ENCODE results near the gene CDK6. TPM values are rescaled to one million over a fixed set of nuclear protein-coding genes. Genes with fewer than 3 reads are reported as not detected.
A peak's percentile ranks its signal among the peaks of the same experiment; 100 is the strongest.

Gene CDK6
- total and polyA plus RNA-seq, 10 of the 15 experiments (the other 5 are each of a cell fraction or from before 2014, with no cell fraction given), result 8.0 to 118 (median 45.8) TPM

GRCh38 chr7:92831716-92832533 is 4.4 kb downstream of the CDK6 start (continued):
- no peak for TF ChIP-seq NR2C2 (IDR thresholded peaks at IDR 0.05; ENCODE audit: borderline replicate concordance, control insufficient read depth, insufficient read length, low read depth)
- TF ChIP-seq CHD4 (IDR thresholded peaks at IDR 0.05), result no peak
- no peak for TF ChIP-seq PRDM15 (CRISPR knock-in tag; IDR thresholded peaks at IDR 0.05)
- no peak for TF ChIP-seq RFX5 (IDR thresholded peaks at IDR 0.05; ENCODE audit: low read depth, low read length)
- 0 out of 2 replicates have a peak, but pooled peaks have one; percentile 21 for TF ChIP-seq ATF2 (IDR thresholded peaks at IDR 0.05; ENCODE audit: low read length)
- no peak for TF ChIP-seq FOS (IDR thresholded peaks at IDR 0.05; ENCODE audit: borderline replicate concordance, extremely low read depth, insufficient read length)
- no peak for TF ChIP-seq TBL1XR1 (IDR thresholded peaks at IDR 0.05; ENCODE audit: low read depth, low read length)
- no peak for TF ChIP-seq RELA (IDR thresholded peaks at IDR 0.05; ENCODE audit: borderline replicate concordance, partially characterized antibody)
- no peak for TF ChIP-seq SREBF1 (IDR thresholded peaks at IDR 0.05; ENCODE audit: low read length)
- 0 out of 2 replicates have a peak, but pooled peaks have one; percentile 43 for TF ChIP-seq MTA3 (IDR thresholded peaks at IDR 0.05; ENCODE audit: borderline replicate concordance, low read length)
- TF ChIP-seq TCF3 (IDR thresholded peaks at IDR 0.05; ENCODE audit: borderline replicate concordance, insufficient read depth, low read depth, low read length), result no peak
- no peak for TF ChIP-seq RCOR1 (conservative IDR thresholded peaks at IDR 0.05; ENCODE audit: low read depth, low read length)
- TF ChIP-seq MXI1 (IDR thresholded peaks at IDR 0.05; ENCODE audit: low read depth, low read length), result no peak
- TF ChIP-seq FOXK2 (IDR thresholded peaks at IDR 0.05), result no peak
- TF ChIP-seq E2F4 (IDR thresholded peaks at IDR 0.05; ENCODE audit: low read depth, low read length), result no peak
- no peak for TF ChIP-seq HSF1 (IDR thresholded peaks at IDR 0.05; ENCODE audit: low read depth, low read length)
- TF ChIP-seq ATF7 (IDR thresholded peaks at IDR 0.05; ENCODE audit: low read depth), result no peak
- no peak for TF ChIP-seq ESRRA (IDR thresholded peaks at IDR 0.05; ENCODE audit: low read length)
- TF ChIP-seq EGR1 (IDR thresholded peaks at IDR 0.05; ENCODE audit: borderline replicate concordance in 1 of 2, low read depth in 2 of 2, low read length in 2 of 2), result no peak
- TF ChIP-seq PBX3 (IDR thresholded peaks at IDR 0.05; ENCODE audit: insufficient replicate concordance, low read depth, low read length), result no peak
- TF ChIP-seq YBX1 (IDR thresholded peaks at IDR 0.05), result no peak

Data from GM12878 (cell line).